ENCODE results near the gene VPS4A.

DNA sequence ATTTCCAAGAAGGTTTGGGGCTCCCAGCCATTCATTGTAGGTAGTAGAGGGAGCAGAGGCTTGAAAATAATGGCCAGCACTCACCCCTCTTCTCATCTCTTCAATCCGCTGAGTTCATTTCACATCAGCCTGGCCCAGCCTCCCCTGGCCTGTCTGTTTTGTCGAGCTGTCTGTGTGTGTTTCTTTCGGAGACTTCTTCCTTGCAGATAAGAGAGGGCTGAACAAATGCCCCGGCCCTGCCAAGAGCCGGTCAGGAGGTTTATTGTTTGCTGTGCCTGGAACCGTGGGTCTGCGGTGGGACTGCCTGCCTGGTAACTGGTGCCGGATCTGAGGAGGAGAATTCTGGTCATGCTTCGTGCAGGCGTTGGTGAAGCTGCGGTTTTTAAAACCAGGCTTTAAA is 3.4 kb downstream of the VPS4A start:
- TF ChIP-seq POLR2A (IDR thresholded peaks at IDR 0.05) (no peak), CTCF (IDR thresholded peaks at IDR 0.05) (no peak)

Measured in body of pancreas (tissue), 4 donors.